Mucosa of rectum (tissue), 2 donors: ENCODE measurements around the gene DPYD.

ENCODE experiments used
- H3K27ac ChIP-seq, 2 donors: one replicate each; pipeline ENCODE4 v1.7.0; 2013; ENCODE audit warnings: inconsistent platforms in 2 of 2, low read depth in 2 of 2, low read length in 2 of 2
- H3K27me3 ChIP-seq, 2 donors: one replicate each; pipeline ENCODE4 v1.7.0; 2013; ENCODE audit warnings: low read length in 2 of 2; ENCODE audit not compliant: control insufficient read depth in 2 of 2, insufficient read depth in 2 of 2
- H3K36me3 ChIP-seq, 2 donors: one replicate each; pipeline ENCODE4 v1.7.0; 2013; ENCODE audit warnings: low read length in 2 of 2; ENCODE audit not compliant: control insufficient read depth in 2 of 2, insufficient read depth in 2 of 2
- H3K4me1 ChIP-seq, 2 donors: one replicate each; pipeline ENCODE4 v1.7.0; 2013; ENCODE audit warnings: low read length in 2 of 2, mild to moderate bottlenecking in 1 of 2; ENCODE audit not compliant: control insufficient read depth in 2 of 2, insufficient read depth in 2 of 2
- H3K4me3 ChIP-seq, 2 donors: one replicate each; pipeline ENCODE4 v1.7.0; 2013; ENCODE audit warnings: low read length in 2 of 2
- H3K9ac ChIP-seq, 2 donors: one replicate each; pipeline ENCODE4 v1.7.0; 2013; ENCODE audit warnings: low read length in 2 of 2, low read depth in 1 of 2, mild to moderate bottlenecking in 1 of 2
- H3K9me3 ChIP-seq, 2 donors: one replicate each; pipeline ENCODE4 v1.7.0; 2013; ENCODE audit warnings: low read length in 2 of 2; ENCODE audit not compliant: control insufficient read depth in 2 of 2
- donor health status: healthy.
- donor health status: Normal muscosa, but diverticular disease.

The DPYD gene

GRCh38 chr1:97738270-97738669 is 182.6 kb downstream of the DPYD start:
- no peak overlapping the region for H3K4me3 ChIP-seq
- no peak overlapping the region for H3K27ac ChIP-seq
- H3K27me3 ChIP-seq, result no peaks in the 10 kb centered on the region
- no peaks in the 10 kb centered on the region for H3K9me3 ChIP-seq
- no peaks in the 10 kb centered on the region for H3K4me1 ChIP-seq
- H3K9ac ChIP-seq, result no peak overlapping the region
- H3K36me3 ChIP-seq, result no peaks in the 10 kb centered on the region

DNA sequence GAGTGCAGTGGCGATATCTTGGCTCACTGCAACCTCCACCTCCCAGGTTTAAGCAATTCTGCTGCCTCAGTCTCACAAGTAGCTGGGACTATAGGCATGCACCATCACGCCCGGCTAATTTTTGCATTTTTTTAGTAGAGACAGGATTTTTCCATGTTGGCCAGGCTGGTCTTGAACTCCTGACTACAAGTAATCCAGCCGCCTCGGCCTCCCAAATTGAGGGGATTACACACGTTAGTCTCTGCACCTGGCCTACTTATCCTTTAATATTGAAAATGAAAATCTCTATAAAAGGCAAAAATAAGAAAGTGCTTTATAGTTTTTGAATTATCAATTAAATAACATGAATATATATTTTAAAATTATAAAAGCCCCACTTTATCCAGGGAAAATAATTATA is 190.6 kb downstream of the DPYD start:
- Histone ChIP-seq H3K9ac (no peak overlapping the region), H3K27me3 (no peaks in the 10 kb centered on the region), H3K36me3 (no peaks in the 10 kb centered on the region), H3K4me1 (no peaks in the 10 kb centered on the region), H3K4me3 (no peak overlapping the region), H3K9me3 (no peaks in the 10 kb centered on the region), H3K27ac (no peak overlapping the region)

DNA sequence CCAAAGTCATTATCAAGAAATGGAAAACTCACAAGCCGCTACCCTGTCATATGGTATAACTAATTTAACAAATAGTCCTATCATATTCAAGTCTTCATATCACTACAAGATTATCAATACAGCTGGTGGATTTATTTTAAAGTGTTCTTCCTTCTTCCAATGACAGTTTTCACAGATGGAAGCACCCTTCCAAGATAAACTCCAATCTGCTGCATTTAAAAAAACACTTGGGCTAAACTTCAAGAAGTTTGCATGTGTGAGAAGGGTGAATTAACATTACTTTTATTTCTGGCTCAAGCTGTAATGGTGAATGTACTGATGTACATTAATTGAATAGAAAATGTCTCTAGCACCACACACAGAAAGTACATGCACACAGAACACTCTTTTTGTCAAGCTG is 192.4 kb downstream of the DPYD start:
- Histone ChIP-seq H3K9ac (no peak overlapping the region), H3K4me3 (no peak overlapping the region), H3K4me1 (no peaks in the 10 kb centered on the region), H3K9me3 (no peaks in the 10 kb centered on the region), H3K27me3 (no peaks in the 10 kb centered on the region), H3K27ac (no peak overlapping the region), H3K36me3 (no peaks in the 10 kb centered on the region)

- H3K36me3 ChIP-seq, result no peaks in the 10 kb centered on the region
- no peak overlapping the region for H3K4me3 ChIP-seq
- no peak overlapping the region for H3K27ac ChIP-seq
- no peak overlapping the region for H3K9ac ChIP-seq
- no peaks in the 10 kb centered on the region for H3K9me3 ChIP-seq
- no peaks in the 10 kb centered on the region for H3K27me3 ChIP-seq
- H3K4me1 ChIP-seq, result no peaks in the 10 kb centered on the region
Measured at GRCh38 chr1:97727029-97727428, 193.8 kb downstream of the DPYD start.

DNA sequence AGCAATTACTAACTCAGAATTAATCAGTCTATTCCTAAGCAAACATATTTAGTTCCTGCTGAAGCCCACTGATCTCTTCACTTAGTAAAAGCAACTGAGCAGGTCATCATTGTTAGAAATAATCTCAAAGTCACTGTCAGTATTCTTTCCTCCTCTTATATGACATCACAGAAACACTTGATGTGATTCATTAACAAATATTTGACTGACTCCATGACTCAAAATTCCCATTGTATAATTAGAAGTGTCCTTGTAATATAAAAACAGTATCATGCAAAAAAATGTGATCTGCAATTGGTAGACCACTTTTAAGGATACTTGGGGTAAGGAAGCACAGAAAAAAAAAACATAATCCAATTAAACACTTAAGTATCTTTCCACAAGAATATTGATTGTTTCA is 194.4 kb downstream of the DPYD start:
- no peaks in the 10 kb centered on the region for H3K9me3 ChIP-seq
- no peaks in the 10 kb centered on the region for H3K27me3 ChIP-seq
- no peak overlapping the region for H3K27ac ChIP-seq
- no peaks in the 10 kb centered on the region for H3K36me3 ChIP-seq
- no peak overlapping the region for H3K4me3 ChIP-seq
- no peak overlapping the region for H3K9ac ChIP-seq
- no peaks in the 10 kb centered on the region for H3K4me1 ChIP-seq

DNA sequence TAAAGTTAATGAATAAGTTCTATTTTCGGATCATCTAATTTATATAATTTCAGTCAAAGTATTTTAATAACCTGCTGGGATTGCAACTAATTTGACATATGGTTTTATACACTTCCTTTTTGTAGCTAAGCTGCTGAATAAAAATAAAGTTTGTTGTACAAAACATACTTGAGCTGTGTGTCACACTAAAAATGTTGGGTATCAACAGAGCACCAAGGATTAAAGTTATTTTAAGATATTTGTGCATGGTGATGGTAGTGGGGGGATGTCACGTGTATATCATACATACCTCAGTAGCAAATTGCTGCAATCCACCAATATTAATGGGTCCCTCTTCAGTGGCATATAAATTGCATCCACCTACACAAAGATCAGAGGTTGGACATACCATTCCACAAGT is 199.6 kb downstream of the DPYD start:
- Histone ChIP-seq H3K27ac (no peak overlapping the region), H3K9me3 (no peaks in the 10 kb centered on the region), H3K4me1 (no peaks in the 10 kb centered on the region), H3K4me3 (no peak overlapping the region), H3K27me3 (no peaks in the 10 kb centered on the region), H3K36me3 (no peaks in the 10 kb centered on the region), H3K9ac (no peak overlapping the region)

DNA sequence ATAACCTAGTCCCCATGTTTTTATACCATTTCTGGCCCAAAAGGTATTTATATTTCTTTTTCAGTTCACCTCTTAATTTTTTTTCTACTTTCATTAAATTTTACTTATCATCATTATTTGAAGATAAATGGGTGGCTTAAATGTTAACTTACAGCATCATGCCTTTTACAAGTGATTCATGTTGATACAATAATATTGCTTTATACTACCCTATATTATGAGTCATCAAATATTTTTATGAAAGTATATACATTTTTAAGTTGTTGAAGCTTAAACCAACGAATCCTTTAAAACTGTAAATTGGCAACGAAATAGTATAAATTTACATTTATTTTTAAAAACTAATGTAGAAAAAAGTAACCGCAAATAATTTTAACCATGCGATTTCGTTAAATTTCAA is 207.9 kb downstream of the DPYD start:
- Histone ChIP-seq H3K36me3 (no peaks in the 10 kb centered on the region), H3K27ac (no peak overlapping the region), H3K9me3 (no peaks in the 10 kb centered on the region), H3K4me1 (no peaks in the 10 kb centered on the region), H3K27me3 (no peaks in the 10 kb centered on the region), H3K9ac (no peak overlapping the region), H3K4me3 (no peak overlapping the region)

DNA sequence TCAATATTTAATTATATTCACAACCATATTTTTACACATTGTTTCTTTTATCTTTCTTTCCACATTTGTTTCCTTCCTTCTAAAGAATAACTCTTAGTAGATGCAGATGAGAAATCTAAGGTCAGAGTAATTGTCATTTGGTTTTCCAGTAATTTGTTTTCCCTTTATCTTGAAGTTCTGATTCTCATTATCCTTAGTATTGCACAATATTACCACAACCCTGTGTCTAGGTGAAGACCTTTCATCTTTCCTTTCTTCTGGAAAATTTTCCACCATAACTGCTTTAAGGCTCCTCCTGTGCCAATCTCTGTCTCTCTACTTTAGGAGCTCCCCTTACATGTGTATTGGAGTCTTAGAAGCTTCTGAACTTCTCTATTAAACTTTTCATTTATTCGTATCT is 209.0 kb downstream of the DPYD start:
- no peak overlapping the region for H3K4me3 ChIP-seq
- H3K27me3 ChIP-seq, result no peaks in the 10 kb centered on the region
- H3K36me3 ChIP-seq, result no peaks in the 10 kb centered on the region
- H3K27ac ChIP-seq, result no peak overlapping the region
- H3K9me3 ChIP-seq, result no peaks in the 10 kb centered on the region
- no peaks in the 10 kb centered on the region for H3K4me1 ChIP-seq
- H3K9ac ChIP-seq, result no peak overlapping the region

DNA sequence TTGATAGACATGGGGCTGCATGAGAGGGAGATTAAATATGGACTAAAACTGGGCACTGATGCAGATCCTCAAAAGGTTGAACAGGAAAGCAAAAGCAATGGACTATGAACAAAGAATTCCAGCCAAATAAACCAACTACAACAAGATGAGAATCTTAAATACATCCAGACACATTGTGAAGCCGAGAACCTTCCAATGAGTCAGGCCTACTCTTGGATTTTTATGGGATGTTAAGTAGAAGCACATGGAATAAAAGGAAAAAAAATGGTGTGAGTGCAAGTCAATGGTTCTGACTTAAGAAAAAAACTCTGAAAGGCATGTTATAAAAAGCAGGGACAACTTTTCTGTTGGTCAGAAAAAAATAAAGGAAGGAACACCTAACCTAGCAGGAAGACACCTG is 227.2 kb downstream of the DPYD start:
- no peaks in the 10 kb centered on the region for H3K4me1 ChIP-seq
- H3K27ac ChIP-seq, result no peak overlapping the region
- no peaks in the 10 kb centered on the region for H3K9me3 ChIP-seq
- H3K9ac ChIP-seq, result no peak overlapping the region
- H3K27me3 ChIP-seq, result no peaks in the 10 kb centered on the region
- H3K36me3 ChIP-seq, result no peaks in the 10 kb centered on the region
- no peak overlapping the region for H3K4me3 ChIP-seq

GRCh38 chr1:97691325-97691724 is 229.5 kb downstream of the DPYD start:
- H3K4me3 ChIP-seq, result no peak overlapping the region
- H3K9ac ChIP-seq, result no peak overlapping the region
- no peaks in the 10 kb centered on the region for H3K36me3 ChIP-seq
- no peaks in the 10 kb centered on the region for H3K9me3 ChIP-seq
- H3K27ac ChIP-seq, result no peak overlapping the region
- H3K27me3 ChIP-seq, result no peaks in the 10 kb centered on the region
- H3K4me1 ChIP-seq, result no peaks in the 10 kb centered on the region

DNA sequence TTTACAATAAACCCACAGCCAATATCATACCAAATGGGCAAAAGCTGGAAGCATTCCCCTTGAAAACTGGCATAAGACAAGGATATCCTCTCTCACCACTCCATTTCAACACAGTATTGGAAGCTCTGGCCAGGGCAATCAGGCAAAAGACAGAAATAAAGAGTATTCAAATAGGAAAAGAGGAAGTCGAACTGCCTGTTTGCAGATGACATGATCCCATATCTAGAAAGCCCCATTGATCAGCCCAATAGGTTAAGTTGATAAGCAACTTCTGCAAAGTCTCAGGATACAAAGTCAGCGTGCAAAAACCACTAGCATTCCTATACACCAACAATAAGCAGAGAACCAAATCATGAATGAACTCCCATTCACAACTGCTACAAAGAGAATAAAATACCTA is 235.5 kb downstream of the DPYD start:
- Histone ChIP-seq H3K27me3 (no peaks in the 10 kb centered on the region), H3K36me3 (no peaks in the 10 kb centered on the region), H3K9ac (no peak overlapping the region), H3K27ac (no peak overlapping the region), H3K9me3 (no peaks in the 10 kb centered on the region), H3K4me3 (no peak overlapping the region), H3K4me1 (no peaks in the 10 kb centered on the region)
